Measurements from ENCODE around the gene SEC22B. TPM values are rescaled to one million over a fixed set of nuclear protein-coding genes. Genes with fewer than 3 reads are reported as not detected.
"Not testable (repeated sequence)": the region's sequence is repeated elsewhere in the genome, so short reads cannot be mapped to it uniquely, and the experiment has no call there.

The SEC22B gene
- total and polyA plus RNA-seq, 4 donors, result 23.7 to 39.7 (median 30.4) TPM

GRCh38 chr1:120124628-120125027, 51.7 kb downstream of the SEC22B start:
- ATAC-seq (ENCODE audit: low FRiP score); H3K9me3 ChIP-seq (ENCODE audit: control insufficient read depth, low read length); intact Hi-C loops (cut with DNase I); H3K27me3 ChIP-seq (ENCODE audit: control insufficient read depth in 1 of 2, insufficient read depth in 2 of 2, low read length in 1 of 2); DNase-seq; H3K36me3 ChIP-seq (ENCODE audit: control insufficient read depth in 1 of 2, insufficient read depth in 2 of 2, low read length in 1 of 2); H3K27ac ChIP-seq (ENCODE audit: low read depth in 1 of 2, low read length in 2 of 2); H3K4me3 ChIP-seq (ENCODE audit: low read length in 2 of 2); H3K4me1 ChIP-seq (ENCODE audit: control insufficient read depth in 1 of 2, insufficient read depth in 2 of 2, low read length in 2 of 2): not testable (repeated sequence)
- 33 to 47% methylated on average over 1 of the region's 1 CpG for WGBS, 2 donors

- intact Hi-C loops (cut with DNase I); ATAC-seq (ENCODE audit: low FRiP score): not testable (repeated sequence)
- WGBS, 2 donors, result 88 to 93% methylated on average over 4 of the region's 4 CpGs
Observed at GRCh38 chr1:120123813-120124510, 52.4 kb downstream of the SEC22B start.

GRCh38 chr1:120122262-120122893, 53.9 kb downstream of the SEC22B start:
- H3K9me3 ChIP-seq (ENCODE audit: control insufficient read depth, low read length); H3K27ac ChIP-seq (ENCODE audit: low read depth in 1 of 2, low read length in 2 of 2); H3K4me3 ChIP-seq (ENCODE audit: low read length in 2 of 2); H3K36me3 ChIP-seq (ENCODE audit: control insufficient read depth in 1 of 2, insufficient read depth in 2 of 2, low read length in 1 of 2); H3K4me1 ChIP-seq (ENCODE audit: control insufficient read depth in 1 of 2, insufficient read depth in 2 of 2, low read length in 2 of 2); DNase-seq; intact Hi-C loops (cut with DNase I); H3K27me3 ChIP-seq (ENCODE audit: control insufficient read depth in 1 of 2, insufficient read depth in 2 of 2, low read length in 1 of 2): not testable (repeated sequence)
- WGBS, 2 donors, result 79% methylated on average over 1 of the region's 5 CpGs; no CpG with 5 or more reads in 1 of the 2 donors
- ATAC-seq (ENCODE audit: low FRiP score), result peak; percentile 60

More at GRCh38 chr1:120123813-120124510, 52.4 kb downstream of the SEC22B start:
- DNase-seq; H3K27ac ChIP-seq (ENCODE audit: low read depth in 1 of 2, low read length in 2 of 2); H3K4me3 ChIP-seq (ENCODE audit: low read length in 2 of 2); H3K4me1 ChIP-seq (ENCODE audit: control insufficient read depth in 1 of 2, insufficient read depth in 2 of 2, low read length in 2 of 2); H3K36me3 ChIP-seq (ENCODE audit: control insufficient read depth in 1 of 2, insufficient read depth in 2 of 2, low read length in 1 of 2); H3K27me3 ChIP-seq (ENCODE audit: control insufficient read depth in 1 of 2, insufficient read depth in 2 of 2, low read length in 1 of 2); H3K9me3 ChIP-seq (ENCODE audit: control insufficient read depth, low read length): not testable (repeated sequence)

- H3K27ac ChIP-seq (ENCODE audit: low read depth in 1 of 2, low read length in 2 of 2); H3K4me1 ChIP-seq (ENCODE audit: control insufficient read depth in 1 of 2, insufficient read depth in 2 of 2, low read length in 2 of 2); H3K9me3 ChIP-seq (ENCODE audit: control insufficient read depth, low read length); DNase-seq; H3K27me3 ChIP-seq (ENCODE audit: control insufficient read depth in 1 of 2, insufficient read depth in 2 of 2, low read length in 1 of 2); H3K4me3 ChIP-seq (ENCODE audit: low read length in 2 of 2); intact Hi-C loops (cut with DNase I); ATAC-seq (ENCODE audit: low FRiP score); H3K36me3 ChIP-seq (ENCODE audit: control insufficient read depth in 1 of 2, insufficient read depth in 2 of 2, low read length in 1 of 2): not testable (repeated sequence)
- WGBS, 2 donors, result 91 to 96% methylated on average over 1 of the region's 1 CpG
Observed at GRCh38 chr1:120121830-120122229, 54.5 kb downstream of the SEC22B start.

- ATAC-seq (ENCODE audit: low FRiP score); H3K9me3 ChIP-seq (ENCODE audit: control insufficient read depth, low read length); intact Hi-C loops (cut with DNase I); H3K36me3 ChIP-seq (ENCODE audit: control insufficient read depth in 1 of 2, insufficient read depth in 2 of 2, low read length in 1 of 2); DNase-seq; H3K4me1 ChIP-seq (ENCODE audit: control insufficient read depth in 1 of 2, insufficient read depth in 2 of 2, low read length in 2 of 2); H3K27me3 ChIP-seq (ENCODE audit: control insufficient read depth in 1 of 2, insufficient read depth in 2 of 2, low read length in 1 of 2); H3K27ac ChIP-seq (ENCODE audit: low read depth in 1 of 2, low read length in 2 of 2); H3K4me3 ChIP-seq (ENCODE audit: low read length in 2 of 2): not testable (repeated sequence)
- WGBS, 2 donors, result 11 to 29% methylated on average over 1 of the region's 4 CpGs
Observed at GRCh38 chr1:120120525-120120924, 55.8 kb downstream of the SEC22B start.

GRCh38 chr1:120117371-120118177, 58.7 kb downstream of the SEC22B start:
- DNase-seq, result peak in 1 of 2 donors; percentile 71
- WGBS, 2 donors, result 48 to 55% methylated on average over 2 to 3 of the region's 4 CpGs
- H3K4me1 ChIP-seq (ENCODE audit: control insufficient read depth in 1 of 2, insufficient read depth in 2 of 2, low read length in 2 of 2); intact Hi-C loops (cut with DNase I); H3K36me3 ChIP-seq (ENCODE audit: control insufficient read depth in 1 of 2, insufficient read depth in 2 of 2, low read length in 1 of 2); H3K27ac ChIP-seq (ENCODE audit: low read depth in 1 of 2, low read length in 2 of 2); H3K27me3 ChIP-seq (ENCODE audit: control insufficient read depth in 1 of 2, insufficient read depth in 2 of 2, low read length in 1 of 2); H3K4me3 ChIP-seq (ENCODE audit: low read length in 2 of 2); H3K9me3 ChIP-seq (ENCODE audit: control insufficient read depth, low read length); ATAC-seq (ENCODE audit: low FRiP score): not testable (repeated sequence)

- ATAC-seq (ENCODE audit: low FRiP score); intact Hi-C loops (cut with DNase I); DNase-seq; H3K36me3 ChIP-seq (ENCODE audit: control insufficient read depth in 1 of 2, insufficient read depth in 2 of 2, low read length in 1 of 2); H3K4me3 ChIP-seq (ENCODE audit: low read length in 2 of 2); H3K9me3 ChIP-seq (ENCODE audit: control insufficient read depth, low read length); H3K27ac ChIP-seq (ENCODE audit: low read depth in 1 of 2, low read length in 2 of 2); H3K4me1 ChIP-seq (ENCODE audit: control insufficient read depth in 1 of 2, insufficient read depth in 2 of 2, low read length in 2 of 2); H3K27me3 ChIP-seq (ENCODE audit: control insufficient read depth in 1 of 2, insufficient read depth in 2 of 2, low read length in 1 of 2): not testable (repeated sequence)
- 98 to 100% methylated on average over 2 of the region's 2 CpGs for WGBS, 2 donors
Observed at GRCh38 chr1:120116094-120116493, 60.2 kb downstream of the SEC22B start.

- DNase-seq; H3K4me3 ChIP-seq (ENCODE audit: low read length in 2 of 2); ATAC-seq (ENCODE audit: low FRiP score); H3K27ac ChIP-seq (ENCODE audit: low read depth in 1 of 2, low read length in 2 of 2); H3K36me3 ChIP-seq (ENCODE audit: control insufficient read depth in 1 of 2, insufficient read depth in 2 of 2, low read length in 1 of 2); intact Hi-C loops (cut with DNase I); H3K9me3 ChIP-seq (ENCODE audit: control insufficient read depth, low read length); H3K27me3 ChIP-seq (ENCODE audit: control insufficient read depth in 1 of 2, insufficient read depth in 2 of 2, low read length in 1 of 2); H3K4me1 ChIP-seq (ENCODE audit: control insufficient read depth in 1 of 2, insufficient read depth in 2 of 2, low read length in 2 of 2): not testable (repeated sequence)
- 91% methylated on average over 1 of the region's 3 CpGs; no CpG with 5 or more reads in 1 of the 2 donors for WGBS, 2 donors
Observed at GRCh38 chr1:120113134-120113533, 63.2 kb downstream of the SEC22B start.
